Osteoblast (primary cell): Measurements from ENCODE around the gene CSNK2A1. TPM values are rescaled to one million over a fixed set of nuclear protein-coding genes. Genes with fewer than 3 reads are reported as not detected.

Experiments used
- DNase-seq: peaks from one replicate; pipeline ENCODE4 v3.0.0; 2011; ENCODE audit warnings: low spot score, mixed read lengths; ENCODE audit not compliant: insufficient read length; ENCODE audit errors: missing footprints
- H2AFZ ChIP-seq: 2 replicates; pipeline ENCODE4 v1.6.0; 2011; ENCODE audit warnings: mild to moderate bottlenecking, low read length
- H3K27ac ChIP-seq: 2 replicates; pipeline ENCODE4 v1.5.1; 2011; ENCODE audit warnings: mild to moderate bottlenecking, low read depth, low read length, moderate library complexity
- H3K27me3 ChIP-seq: 2 replicates; pipeline ENCODE4 v1.6.0; 2012; ENCODE audit warnings: mild to moderate bottlenecking, control low read depth, inconsistent platforms, low read length, moderate library complexity; ENCODE audit not compliant: insufficient read depth
- H3K36me3 ChIP-seq: 2 replicates; pipeline ENCODE4 v1.5.1; 2011; ENCODE audit warnings: mild to moderate bottlenecking, low read length, control low read depth, moderate library complexity; ENCODE audit not compliant: insufficient read depth
- H3K4me1 ChIP-seq: 2 replicates; pipeline ENCODE4 v1.5.1; 2011; ENCODE audit warnings: mild to moderate bottlenecking, low read length, control low read depth, moderate library complexity; ENCODE audit not compliant: insufficient read depth
- H3K4me2 ChIP-seq: 2 replicates; pipeline ENCODE4 v1.6.0; 2011; ENCODE audit warnings: mild to moderate bottlenecking, low read length; ENCODE audit not compliant: insufficient read depth
- H3K4me3 ChIP-seq: fragments of 200-600 bp; sonication (generic); 3 replicates; pipeline ENCODE4 v1.5.1; 2012; ENCODE audit warnings: mild to moderate bottlenecking, low read length, inconsistent platforms; ENCODE audit not compliant: insufficient read depth
- H3K79me2 ChIP-seq: 2 replicates; pipeline ENCODE4 v1.6.0; 2012; ENCODE audit warnings: mild to moderate bottlenecking, low read length, control low read depth, inconsistent platforms; ENCODE audit not compliant: insufficient read depth
- H3K9me3 ChIP-seq: 2 replicates; pipeline ENCODE4 v1.5.1; 2011; ENCODE audit warnings: low read depth, low read length, control low read depth
- H4K20me1 ChIP-seq: 2 replicates; pipeline ENCODE4 v1.6.0; 2012; ENCODE audit warnings: mild to moderate bottlenecking, low read length, control low read depth; ENCODE audit not compliant: insufficient read depth
- CTCF ChIP-seq: IDR thresholded peaks from 2 replicates; pipeline ENCODE4 v1.5.1; 2011; ENCODE audit warnings: mild to moderate bottlenecking, low read depth, low read length, moderate library complexity; ENCODE audit errors: extremely low read depth
- total RNA-seq: library from RNA; depleted of rRNA; stranded (reverse); fragments of >200 nt; gene quantifications from 2 replicates; pipeline ENCODE4 v1.2.3, GENCODE V29; 2012

The CSNK2A1 gene
- total RNA-seq, 1 donor: 82.9 TPM

GRCh38 chr20:496126-496696 is 47.4 kb downstream of the CSNK2A1 start:
- no peak for DNase-seq
- Histone ChIP-seq H3K4me1 (peaks cover 3% of the 10 kb centered on the region), H3K4me3 (no peak overlapping the region), H3K27me3 (no peaks in the 10 kb centered on the region), H3K27ac (peak overlapping the region; percentile 45), H3K36me3 (peaks cover 83% of the 10 kb centered on the region), H3K4me2 (no peak overlapping the region), H3K79me2 (no peaks in the 10 kb centered on the region), H4K20me1 (peaks cover 5% of the 10 kb centered on the region), H3K9me3 (no peaks in the 10 kb centered on the region), H2AFZ (no peak overlapping the region)
- no peak for TF ChIP-seq CTCF

- H3K4me2 ChIP-seq: no peak overlapping the region
- no peak overlapping the region for H3K27ac ChIP-seq
- H3K27me3 ChIP-seq: no peaks in the 10 kb centered on the region
- no peak for DNase-seq
- no peak for TF ChIP-seq CTCF
- no peaks in the 10 kb centered on the region for H3K79me2 ChIP-seq
- H3K36me3 ChIP-seq: peaks cover 82% of the 10 kb centered on the region
- no peaks in the 10 kb centered on the region for H3K9me3 ChIP-seq
- peaks cover 5% of the 10 kb centered on the region for H4K20me1 ChIP-seq
- peaks cover 3% of the 10 kb centered on the region for H3K4me1 ChIP-seq
- H3K4me3 ChIP-seq: no peak overlapping the region
- no peak overlapping the region for H2AFZ ChIP-seq
These were observed 51.4 kb downstream of the CSNK2A1 start for GRCh38 chr20:492159-492558.

- Histone ChIP-seq H3K36me3 (peaks cover 81% of the 10 kb centered on the region), H3K9me3 (no peaks in the 10 kb centered on the region), H3K4me1 (no peaks in the 10 kb centered on the region), H3K27ac (no peak overlapping the region), H3K79me2 (no peaks in the 10 kb centered on the region), H3K27me3 (no peaks in the 10 kb centered on the region), H2AFZ (no peak overlapping the region), H4K20me1 (peaks cover 3% of the 10 kb centered on the region), H3K4me3 (no peak overlapping the region), H3K4me2 (no peak overlapping the region)
- DNase-seq: no peak
- no peak for TF ChIP-seq CTCF
These were observed 55.9 kb downstream of the CSNK2A1 start for GRCh38 chr20:487655-488054.

- Histone ChIP-seq H3K27ac (no peak overlapping the region), H3K36me3 (peaks cover 69% of the 10 kb centered on the region), H3K79me2 (no peaks in the 10 kb centered on the region), H3K4me1 (peaks cover 11% of the 10 kb centered on the region), H4K20me1 (peaks cover 12% of the 10 kb centered on the region), H3K4me3 (no peak overlapping the region), H2AFZ (no peak overlapping the region), H3K27me3 (no peaks in the 10 kb centered on the region), H3K4me2 (no peak overlapping the region), H3K9me3 (no peaks in the 10 kb centered on the region)
- no peak for TF ChIP-seq CTCF
- DNase-seq: no peak
These were observed 59.6 kb downstream of the CSNK2A1 start for GRCh38 chr20:483815-484644.
